ENCODE results near the gene HS1BP3.

HS1BP3 gene, protein sequence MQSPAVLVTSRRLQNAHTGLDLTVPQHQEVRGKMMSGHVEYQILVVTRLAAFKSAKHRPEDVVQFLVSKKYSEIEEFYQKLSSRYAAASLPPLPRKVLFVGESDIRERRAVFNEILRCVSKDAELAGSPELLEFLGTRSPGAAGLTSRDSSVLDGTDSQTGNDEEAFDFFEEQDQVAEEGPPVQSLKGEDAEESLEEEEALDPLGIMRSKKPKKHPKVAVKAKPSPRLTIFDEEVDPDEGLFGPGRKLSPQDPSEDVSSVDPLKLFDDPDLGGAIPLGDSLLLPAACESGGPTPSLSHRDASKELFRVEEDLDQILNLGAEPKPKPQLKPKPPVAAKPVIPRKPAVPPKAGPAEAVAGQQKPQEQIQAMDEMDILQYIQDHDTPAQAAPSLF

DNA sequence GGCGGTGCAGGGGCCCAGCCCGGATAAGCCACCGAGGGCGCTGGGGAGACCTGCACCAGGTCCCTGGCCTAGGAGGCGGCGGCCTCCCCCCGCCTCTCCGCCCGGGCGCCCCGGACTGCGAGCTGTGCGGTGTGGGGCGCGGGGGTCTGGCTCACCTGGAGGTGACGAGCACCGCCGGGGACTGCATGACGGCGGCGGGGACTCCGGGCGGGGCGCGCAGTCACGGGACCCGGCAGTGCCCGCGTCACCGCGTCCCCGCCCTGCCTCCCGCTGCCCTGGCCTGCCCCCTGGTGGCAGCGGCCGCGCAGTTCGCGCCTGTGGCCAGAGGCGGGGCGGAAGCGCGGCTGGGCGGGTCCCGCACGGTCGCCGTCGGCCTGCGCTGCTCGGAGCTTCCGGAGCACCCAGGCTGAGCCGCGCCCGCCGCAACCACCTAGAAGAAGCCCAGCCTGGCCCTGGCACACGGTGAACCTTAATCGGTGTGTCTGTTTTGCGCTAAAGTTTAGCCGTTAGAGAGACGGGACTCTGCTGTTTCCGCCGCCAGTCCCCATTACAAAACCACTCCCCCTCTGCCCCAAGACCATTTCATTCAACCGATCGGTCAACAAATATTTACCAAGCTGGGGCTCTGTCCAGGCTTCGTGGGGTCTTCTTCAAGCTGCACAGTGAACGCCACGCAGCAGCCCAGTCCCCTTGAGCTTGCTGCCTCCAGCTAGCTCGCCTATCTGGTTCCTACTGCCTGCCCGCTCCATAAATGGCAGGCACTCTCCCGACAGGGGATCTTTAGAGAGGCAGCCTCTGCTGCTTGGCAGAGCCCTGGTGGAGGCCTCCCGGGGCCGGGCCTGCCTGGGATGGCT, at the start of gene HS1BP3:
Gene HS1BP3 (minus strand): TSS at position 222 of the 854 bp plus-strand sequence. CDS start 35 bp downstream, at position 187.
- DNase-seq (ENCODE audit: low spot score), result peak; percentile 85

DNA sequence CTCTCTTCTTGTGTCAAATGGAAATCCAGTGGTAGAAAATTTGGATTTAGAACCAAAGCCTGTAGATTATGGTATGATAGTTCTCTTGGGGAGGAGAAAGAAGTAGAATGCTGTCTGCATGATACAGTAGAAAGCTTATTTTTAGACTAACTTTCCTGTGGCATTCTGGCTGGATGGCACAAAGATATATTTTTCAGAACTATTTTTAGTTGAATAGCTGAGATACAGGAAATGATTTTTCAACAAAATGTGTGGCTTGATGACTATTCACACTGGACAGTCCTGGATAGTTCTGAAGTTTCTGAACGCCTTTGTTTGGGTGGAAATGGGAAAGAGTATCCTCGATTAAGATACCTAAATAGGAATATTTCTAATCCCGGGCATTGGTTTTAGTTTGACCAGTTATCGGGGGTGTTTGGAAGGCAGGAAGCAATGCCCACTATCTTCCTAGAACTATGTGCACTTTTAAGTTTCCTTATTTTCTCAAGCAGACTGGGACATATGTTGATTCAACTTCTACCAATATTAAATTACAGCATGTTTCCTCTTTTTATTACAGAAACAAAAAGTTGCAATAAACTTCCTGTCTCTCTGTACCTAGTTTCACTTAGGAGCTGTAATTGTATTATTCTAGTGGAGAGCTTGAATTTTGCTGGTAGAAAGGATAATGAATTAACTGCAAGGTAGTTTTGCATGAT, 48.2 kb upstream of the HS1BP3 start:
- DNase-seq (ENCODE audit: low spot score), result no peak

DNA sequence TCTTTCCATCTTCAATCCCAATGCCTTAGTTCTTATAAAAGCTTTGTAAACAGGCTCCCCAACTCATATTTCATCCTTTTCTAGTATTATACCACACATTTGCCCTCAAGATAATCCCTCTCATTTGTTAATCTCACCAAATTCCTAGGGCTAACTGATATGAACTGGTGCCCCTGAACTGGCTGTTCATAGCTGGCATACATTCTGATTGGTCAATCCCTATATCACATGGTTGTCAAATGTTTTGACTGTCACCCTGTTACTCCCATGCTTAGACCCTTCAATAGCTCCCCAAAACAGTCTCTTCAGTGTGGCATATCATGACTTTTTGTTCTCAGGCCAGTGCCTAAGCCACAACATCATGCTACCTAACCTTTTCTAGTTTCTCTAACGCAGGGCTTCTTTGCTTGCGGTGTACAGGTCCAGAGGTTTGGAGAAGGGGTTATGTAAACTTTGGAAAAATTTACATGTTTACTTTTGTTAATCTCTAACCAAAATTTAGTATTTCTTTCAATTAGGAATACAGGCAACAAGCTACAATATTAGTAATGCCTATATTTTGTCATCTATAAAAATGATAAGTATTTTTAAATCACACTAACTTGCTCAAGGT, 46.5 kb upstream of the HS1BP3 start:
- DNase-seq (ENCODE audit: low spot score), result no peak

DNA sequence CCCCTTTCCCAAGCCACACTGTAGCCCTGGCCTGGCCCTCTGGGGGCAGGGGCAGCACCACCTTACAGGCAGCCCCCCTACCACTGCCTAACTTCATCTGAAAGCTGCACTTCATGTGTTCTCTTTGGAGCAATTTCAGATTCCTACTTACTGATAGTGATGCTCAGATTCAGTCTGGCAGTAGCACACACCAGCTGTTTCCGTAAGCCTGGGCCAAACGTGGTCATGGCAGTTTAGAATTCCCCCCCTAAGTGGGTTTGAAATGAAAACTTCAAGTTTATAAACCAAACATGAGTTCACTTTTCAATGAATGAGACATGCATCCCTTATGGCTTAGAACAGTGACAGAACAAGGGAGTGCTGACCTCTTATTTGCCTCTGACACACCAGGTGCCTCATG, 45.5 kb upstream of the HS1BP3 start:
- no peak for DNase-seq (ENCODE audit: low spot score)

DNA sequence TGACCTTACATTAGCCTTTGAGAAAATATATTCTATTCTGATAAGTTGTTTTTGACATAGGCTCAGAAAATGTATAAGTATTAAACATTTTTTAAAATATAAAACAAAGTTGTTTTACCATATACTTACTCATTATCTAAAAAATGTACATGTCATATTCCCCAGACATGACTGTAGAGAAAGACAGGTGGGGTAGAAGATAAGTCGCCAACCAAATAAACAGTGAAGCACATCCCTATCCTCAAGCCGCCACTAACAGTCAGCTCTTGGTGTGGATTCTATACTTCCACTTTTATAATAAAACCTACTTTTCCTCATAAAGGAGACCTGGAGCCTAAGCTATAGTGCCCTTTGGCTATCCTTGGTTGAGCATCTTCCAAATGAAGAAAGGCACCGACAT, 42.4 kb upstream of the HS1BP3 start:
- DNase-seq (ENCODE audit: low spot score), result no peak

DNA sequence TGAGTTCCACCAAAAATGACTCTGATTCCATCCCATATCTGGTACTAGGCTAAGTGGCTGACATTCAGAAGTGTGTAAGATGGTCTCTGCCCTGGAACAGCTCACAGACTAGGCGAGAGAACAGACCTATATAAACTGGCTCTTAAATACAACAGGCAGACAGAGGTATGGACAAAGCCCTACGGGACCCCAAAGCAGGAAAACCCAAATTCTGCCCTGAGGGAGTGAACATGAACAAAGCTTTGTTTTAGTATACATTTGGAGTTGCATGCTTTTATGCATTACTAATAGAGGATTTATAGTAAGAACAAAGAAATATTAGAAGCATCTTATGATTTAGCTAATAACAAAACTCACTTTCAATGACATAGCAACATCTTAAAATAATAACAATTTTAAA, 41.2 kb upstream of the HS1BP3 start:
- no peak for DNase-seq (ENCODE audit: low spot score)

DNA sequence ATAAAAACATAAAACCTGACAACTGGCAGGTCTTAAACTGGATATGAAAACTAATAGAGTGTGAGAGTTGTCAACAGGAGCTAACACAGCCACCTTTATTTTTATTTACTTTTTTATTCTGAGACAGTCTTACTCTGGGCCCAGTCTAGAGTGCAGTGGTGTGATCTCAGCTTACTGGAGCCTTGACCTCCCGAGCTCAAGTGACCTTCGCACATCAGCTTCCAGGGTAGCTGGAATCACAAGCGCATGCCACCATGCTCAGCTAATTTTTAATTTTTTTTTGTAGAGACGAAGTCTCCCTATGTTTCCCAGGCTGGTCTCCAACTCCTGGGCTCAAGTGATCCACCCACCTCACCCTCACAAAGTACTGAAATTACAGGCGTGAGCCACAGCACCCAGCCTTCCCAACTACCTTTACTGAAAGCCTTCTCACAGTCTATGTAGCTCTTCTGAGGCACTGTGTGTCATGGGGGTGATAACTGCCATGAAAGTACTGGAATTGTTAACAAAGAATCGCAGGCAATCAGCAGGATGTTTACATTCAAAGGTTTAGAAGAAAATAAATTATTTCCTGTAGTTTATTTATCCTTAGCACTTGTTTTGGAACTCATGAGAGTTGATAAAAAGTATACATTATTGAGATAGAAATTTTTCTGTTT, 40.3 kb upstream of the HS1BP3 start:
- no peak for DNase-seq (ENCODE audit: low spot score)

DNA sequence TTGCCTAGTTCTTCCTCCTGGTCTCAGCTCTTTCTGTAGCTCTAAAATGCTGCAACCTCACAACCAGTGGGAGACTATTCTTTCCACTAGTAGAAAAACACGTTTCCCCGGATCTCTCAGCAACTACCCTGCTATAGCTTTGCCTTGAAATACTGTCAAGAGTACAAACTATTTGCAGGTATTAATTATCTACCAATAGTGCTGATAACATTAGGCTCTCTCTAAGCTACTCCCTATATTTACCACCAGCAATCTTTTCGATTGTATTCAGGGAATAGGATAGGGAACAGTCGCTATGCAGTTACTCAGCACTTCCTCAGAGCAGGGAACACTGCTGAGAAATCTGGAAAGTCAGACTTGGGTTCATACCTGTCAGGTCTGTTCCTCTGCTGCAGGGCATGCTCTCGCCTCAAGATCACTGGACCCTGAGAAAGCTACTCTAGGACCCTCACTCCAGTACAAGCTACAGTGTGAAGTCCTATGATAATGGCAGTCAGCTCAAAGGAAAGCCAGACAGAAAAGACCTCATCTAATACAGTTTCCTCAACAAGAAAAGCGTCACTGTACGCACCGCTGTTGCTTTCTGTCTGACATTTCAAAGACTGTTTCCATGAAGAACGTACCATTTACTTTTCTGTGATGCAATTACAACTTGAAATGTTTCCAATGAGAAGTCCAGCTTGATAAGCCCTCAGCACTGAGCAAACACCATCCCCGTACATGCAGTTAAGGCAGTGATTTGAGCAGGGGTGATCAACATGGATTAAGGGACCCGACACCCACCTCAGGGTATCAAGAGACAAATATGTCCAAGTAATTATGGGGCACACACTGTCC, 38.7 kb upstream of the HS1BP3 start:
- DNase-seq (ENCODE audit: low spot score), result no peak

DNA sequence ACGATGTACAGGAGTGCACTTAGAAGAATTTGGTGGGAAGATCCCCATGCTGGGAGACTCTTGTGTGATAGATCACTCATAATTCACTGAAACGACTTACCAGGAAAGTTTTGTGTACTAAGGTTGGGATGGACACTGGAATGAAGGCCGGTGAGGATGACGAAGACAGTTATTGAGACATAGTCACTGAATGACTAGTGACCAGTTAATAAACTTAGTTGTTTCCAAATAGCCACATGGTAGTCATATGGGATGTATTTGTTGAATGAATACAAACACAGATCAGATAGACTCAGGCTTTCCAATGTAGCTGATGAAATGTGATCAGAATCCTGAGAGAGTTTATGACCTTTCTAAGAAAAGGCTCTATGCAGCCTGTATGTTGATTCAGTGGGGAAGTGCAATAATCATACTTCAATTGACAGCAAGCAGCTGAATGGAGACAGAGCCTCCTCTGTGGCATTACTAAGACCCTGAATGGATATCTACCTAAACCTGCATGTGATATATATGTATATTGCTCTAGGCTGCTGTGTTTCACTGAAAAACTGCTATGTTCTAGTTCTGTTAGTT, 36.4 kb upstream of the HS1BP3 start:
- DNase-seq (ENCODE audit: low spot score), result no peak

DNA sequence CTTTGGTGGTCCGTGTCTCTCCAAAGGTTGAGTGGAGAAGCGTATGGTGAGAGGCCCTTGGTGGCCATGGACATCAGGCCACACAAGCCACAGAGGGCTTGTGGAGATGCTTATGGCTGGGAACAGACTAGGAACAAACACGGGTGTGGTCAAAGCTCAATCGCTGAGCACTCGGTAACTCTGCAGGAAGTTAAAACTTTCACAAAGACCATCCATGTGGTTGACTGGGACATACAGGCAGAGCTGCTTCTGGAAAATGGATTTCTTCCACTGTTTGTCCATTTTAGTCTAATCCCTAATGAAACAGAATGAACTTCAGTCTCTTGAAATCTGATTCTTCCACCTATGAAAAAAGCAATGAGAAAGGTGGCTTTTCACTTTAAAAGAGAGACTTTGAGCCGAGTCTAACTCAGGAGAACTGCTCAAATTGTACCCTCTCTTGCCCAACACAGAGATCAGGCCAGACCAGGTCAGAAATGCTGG, 33.7 kb upstream of the HS1BP3 start:
- no peak for DNase-seq (ENCODE audit: low spot score)

DNA sequence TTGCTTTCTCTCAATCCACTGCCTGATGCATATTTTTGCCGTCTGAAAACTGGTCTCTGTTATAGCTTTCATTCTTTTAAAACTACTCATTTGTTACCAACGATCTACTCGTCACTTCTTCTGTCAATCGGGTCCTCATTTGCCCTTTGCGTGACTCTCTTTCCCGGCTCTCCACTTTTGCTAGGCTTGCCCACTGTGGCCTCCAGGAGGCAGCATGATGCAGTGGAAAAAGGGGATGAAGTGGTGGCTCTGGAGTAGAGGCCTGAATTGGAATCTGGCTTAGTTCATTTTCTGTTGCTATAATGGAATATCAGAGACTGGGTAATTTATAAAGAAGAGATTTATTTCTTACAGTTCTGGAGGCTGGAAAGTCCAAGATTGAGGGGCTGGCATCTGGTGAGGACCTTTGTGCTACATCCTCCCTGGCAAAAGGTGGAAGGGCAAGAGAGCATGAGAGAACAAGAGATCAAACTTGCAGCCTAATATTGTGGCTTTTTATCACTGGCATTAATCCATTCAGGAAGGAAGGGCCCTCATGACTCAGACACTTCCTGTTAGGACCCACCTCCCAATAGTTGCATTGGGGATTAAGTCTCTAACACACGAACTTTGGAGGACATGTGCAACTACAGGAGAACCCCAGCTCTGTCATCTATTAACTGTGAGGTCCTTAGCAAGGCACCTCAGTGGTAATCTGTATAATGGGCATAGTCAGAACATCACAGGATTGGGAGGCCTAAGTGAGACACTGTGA, 31.4 kb upstream of the HS1BP3 start:
- DNase-seq (ENCODE audit: low spot score), result no peak

DNA sequence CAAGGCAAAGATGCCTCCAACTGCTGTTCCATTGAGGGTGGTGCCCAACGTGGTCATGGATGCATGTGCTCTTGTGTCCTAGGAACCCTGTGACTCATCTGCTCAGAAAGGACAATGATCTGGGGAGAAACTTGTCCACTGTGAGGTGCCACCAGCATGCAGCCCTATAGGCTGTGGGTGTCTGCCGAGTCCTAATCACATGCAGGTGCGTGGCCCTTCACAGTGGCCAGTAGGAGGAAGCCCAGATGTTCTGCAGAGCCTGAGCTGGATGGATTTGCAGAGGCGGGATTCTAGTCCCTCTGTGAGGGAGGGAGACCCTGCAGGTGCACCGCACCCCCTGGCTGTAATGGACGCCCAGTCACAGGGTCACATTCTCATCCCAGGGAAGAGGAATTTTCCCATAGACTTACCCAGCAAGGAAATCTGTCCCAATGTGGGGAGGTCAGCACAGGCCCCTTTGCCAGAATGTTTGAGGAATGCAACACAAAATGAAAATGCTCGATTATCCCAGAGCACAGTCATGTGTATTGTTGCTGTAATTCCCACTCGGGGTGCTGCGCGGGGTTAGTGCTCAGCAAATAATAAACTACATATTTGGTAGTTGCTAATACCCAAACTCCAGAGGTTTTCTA, 30.0 kb upstream of the HS1BP3 start:
- DNase-seq (ENCODE audit: low spot score), result no peak

DNA sequence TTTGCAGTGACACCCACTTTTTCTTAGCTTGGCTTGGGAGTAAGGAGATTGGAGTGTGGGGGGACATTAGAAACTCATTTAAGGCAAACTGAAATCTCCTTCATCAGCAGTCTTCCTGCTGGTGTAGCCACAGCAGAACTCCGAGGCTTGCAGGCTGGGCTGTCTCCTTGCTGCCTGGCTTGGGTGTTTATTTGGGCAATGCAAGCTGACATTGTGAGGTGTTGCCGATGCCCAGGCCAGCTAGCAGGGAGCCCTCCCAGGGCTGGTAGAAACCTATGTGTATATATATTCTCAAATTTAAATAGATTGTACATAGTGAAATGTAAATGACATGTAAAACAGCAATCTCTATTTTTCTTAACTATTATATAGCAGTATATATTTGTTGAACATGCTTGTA, 27.9 kb upstream of the HS1BP3 start:
- no peak for DNase-seq (ENCODE audit: low spot score)

DNA sequence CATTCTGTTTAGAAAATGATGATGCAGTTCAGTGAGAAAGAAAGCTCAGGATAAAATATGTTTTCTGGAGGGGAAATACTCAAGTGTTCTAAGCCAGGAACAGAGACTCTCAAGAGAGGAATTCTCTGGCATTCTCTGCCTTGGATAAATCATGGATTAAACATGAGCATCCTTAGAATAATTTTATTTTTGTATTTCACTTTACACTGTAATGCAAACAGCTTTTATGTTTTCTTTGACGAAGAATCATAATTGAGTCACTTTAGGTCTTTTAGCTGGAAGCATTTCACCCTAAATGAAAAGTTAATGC, 27.1 kb upstream of the HS1BP3 start:
- no peak for DNase-seq (ENCODE audit: low spot score)

DNA sequence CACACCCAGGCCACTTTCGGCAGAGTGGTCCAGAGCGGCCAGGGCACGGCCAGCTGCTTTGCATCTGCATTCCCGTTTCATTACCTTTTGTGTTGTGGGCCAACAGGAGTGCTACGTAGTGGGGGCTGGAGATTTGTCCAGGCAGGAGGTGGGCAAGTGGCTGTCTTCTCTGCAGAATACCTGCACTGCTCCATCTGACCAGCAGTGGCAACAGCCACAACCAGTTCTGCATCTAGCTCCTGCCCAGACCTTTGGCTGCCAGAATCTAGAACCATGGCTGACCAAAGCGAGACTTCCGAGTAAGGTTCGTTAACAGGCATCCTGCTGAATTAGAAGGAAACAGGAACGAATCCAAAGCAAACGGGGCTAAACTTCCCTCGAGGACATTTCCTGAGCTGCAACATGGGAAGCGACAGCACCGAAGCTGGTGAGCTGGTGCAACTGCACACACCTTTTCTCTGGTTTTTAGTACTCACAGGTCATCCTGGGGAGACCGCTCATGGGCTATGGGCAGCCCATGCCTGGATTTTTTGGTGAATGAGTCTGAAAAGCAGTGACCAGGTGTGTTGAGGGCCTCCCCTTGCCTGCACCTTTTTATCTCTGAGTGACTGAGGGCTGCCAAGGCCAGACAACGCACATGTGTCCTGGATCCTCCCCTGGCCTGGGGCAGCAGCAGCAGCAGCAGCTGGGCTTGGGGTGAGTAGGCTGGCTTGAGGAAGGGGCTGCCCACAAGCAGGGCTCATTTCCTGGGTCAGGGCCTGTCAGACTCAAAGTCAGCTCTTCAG, 26.6 kb upstream of the HS1BP3 start:
- no peak for DNase-seq (ENCODE audit: low spot score)

DNA sequence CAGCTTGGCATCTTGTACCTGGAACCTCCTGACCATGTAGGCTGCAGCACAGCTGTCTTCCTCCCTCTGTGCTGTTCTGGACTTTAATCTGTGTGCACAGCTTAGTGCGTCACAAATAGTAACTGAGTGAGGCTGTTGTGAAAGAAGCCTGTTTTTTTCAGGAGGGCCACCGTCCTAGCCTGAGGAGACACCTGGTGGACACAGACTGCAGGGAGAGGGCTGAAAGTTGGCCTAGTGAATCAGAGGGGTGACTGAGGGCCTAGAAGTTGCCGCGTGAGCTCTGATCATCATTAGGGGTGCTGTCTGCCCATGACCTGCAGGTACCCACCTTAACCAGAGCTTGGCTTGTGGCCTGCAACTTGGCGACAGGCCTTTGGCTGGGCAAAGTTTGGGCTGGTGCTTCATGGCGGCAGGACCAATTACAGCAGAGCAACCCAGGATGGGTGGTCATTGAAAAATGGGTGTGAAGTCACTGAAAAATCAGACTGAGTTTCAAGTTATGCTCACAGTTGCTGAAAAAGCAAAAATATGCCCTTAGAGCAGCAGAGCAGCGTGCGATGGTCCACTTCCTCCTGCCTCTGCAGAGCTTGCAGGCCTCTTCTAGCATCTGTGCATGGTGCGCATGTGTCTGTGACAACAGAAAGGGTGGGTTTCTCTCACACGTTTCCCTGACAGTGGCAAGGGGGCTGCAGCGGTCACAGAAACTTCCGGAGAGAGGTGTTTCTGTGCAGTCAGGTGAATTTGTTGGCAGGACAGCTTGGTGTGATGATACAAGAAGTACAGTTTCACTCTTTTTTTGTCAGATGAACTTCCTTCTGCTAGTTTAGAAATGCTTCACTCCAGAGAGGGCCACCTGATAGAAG, 25.7 kb upstream of the HS1BP3 start:
- no peak for DNase-seq (ENCODE audit: low spot score)

DNA sequence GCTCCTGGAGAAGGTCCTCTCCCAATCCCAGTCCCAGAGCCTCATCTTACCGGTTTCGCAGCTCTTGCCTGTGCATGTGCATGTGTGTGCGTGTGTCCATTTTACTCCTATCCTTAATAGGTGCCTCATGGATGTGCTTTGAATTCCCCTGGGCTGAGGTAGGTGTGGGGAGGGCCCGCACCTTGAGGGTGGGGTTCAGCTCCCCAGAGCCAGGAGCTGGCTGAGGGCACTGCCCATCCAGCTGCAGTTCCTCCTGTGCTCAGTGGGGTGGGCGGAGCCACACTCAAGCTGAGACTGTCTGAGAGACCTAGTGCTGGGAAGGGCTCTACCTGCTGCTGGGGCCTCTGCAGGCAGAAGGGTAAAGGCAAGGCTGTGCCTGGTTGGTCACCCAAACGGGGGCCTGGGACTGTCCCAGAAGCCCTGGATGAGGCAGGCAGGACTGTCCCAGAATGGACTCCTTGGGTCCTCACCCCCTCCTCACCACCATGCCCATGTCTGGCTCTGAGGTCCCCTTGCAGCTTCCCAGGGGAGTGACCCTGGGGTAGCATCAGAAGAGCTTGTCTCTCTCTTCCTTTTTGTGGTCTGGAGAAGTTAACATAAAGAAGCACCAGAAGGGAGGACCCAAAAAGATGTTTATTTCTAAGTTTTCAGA, 24.9 kb upstream of the HS1BP3 start:
- DNase-seq (ENCODE audit: low spot score), result no peak
